ENCODE results near the gene KCNQ2.

GRCh38 chr20:63387917-63388316, 84.5 kb downstream of the KCNQ2 start:
- TF ChIP-seq CTCF (conservative IDR thresholded peaks at IDR 0.05) (no peak), EZH2 (IDR thresholded peaks at IDR 0.05; ENCODE audit: low read depth) (no peak)
